ENCODE data around the gene DCN.

The DCN gene

DNA sequence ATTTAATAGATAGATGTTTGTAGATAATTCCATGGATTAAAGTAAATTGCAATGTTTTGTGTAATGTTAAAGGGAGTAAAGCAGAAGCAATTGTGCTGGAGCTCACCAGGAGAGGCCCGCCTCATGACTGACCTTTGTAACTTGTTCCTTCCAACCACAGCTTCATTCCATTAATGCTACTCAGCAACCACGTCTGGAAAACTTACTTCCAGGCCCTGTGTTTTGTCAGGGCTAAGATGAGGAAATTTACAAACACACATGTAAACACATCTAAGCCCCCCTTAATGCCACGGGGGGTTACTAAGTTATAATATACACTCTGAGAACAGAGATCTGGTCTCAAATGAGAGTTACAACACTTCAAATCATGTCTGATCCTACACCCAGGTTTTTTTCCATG lies 83.7 kb downstream of the DCN start:
- Histone ChIP-seq H3K27me3 (ENCODE audit: control insufficient read depth in 1 of 2, insufficient read depth in 2 of 2, low read length in 2 of 2) (no peaks in the 10 kb centered on the region), H3K9ac (ENCODE audit: low read length) (no peak overlapping the region), H3K36me3 (ENCODE audit: insufficient read depth, low read length) (no peaks in the 10 kb centered on the region), H3K9me3 (ENCODE audit: low read length) (no peaks in the 10 kb centered on the region), H3K4me1 (ENCODE audit: insufficient read depth, low read length) (peaks cover 6% of the 10 kb centered on the region), H3K4me3 (ENCODE audit: low read depth in 1 of 2, low read length in 2 of 2) (no peak overlapping the region), H3K27ac (ENCODE audit: low read depth, low read length) (no peak overlapping the region)

DNA sequence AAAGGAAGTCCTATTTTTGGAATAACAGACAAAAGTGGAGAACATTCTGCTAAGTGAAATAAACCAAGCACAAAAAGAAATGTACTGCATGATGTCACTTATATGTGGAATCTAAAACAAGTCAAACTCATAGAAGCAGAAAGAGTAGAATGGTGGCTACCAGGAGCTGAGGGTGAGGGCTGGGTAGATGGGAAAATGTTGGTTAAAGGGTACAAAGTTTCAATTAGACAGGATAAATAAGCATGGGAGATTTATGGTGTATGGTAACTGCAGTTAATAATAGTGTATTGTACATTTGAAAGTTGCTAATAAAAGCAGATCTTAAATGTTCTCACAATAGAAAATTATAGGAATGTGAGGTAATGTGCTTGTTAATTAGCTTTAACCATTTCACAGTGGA lies 84.2 kb downstream of the DCN start:
- Histone ChIP-seq H3K4me3 (ENCODE audit: low read depth in 1 of 2, low read length in 2 of 2) (no peak overlapping the region), H3K9me3 (ENCODE audit: low read length) (no peaks in the 10 kb centered on the region), H3K9ac (ENCODE audit: low read length) (no peak overlapping the region), H3K36me3 (ENCODE audit: insufficient read depth, low read length) (no peaks in the 10 kb centered on the region), H3K27ac (ENCODE audit: low read depth, low read length) (no peak overlapping the region), H3K27me3 (ENCODE audit: control insufficient read depth in 1 of 2, insufficient read depth in 2 of 2, low read length in 2 of 2) (no peaks in the 10 kb centered on the region), H3K4me1 (ENCODE audit: insufficient read depth, low read length) (peaks cover 6% of the 10 kb centered on the region)

DNA sequence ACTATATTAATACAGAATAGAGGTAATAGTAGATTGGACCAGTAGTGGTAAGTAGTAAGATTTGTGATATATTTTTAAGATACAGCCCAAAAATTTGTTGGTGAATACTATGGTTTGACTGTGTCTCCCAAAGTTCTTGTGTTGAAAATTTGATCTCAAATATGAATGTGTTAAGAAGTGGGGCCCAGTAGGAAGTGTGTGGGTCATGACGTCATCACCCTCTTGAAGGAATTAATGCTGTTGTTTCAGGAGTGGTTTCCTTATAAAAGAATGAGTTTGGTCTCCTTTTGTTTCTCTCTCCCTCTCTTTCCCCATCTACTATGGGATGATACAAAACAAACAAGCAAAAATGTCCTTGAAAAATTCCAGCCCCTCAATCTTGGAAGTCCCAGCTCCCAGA lies 87.7 kb downstream of the DCN start:
- Histone ChIP-seq H3K9me3 (ENCODE audit: low read length) (no peaks in the 10 kb centered on the region), H3K4me1 (ENCODE audit: insufficient read depth, low read length) (peaks cover 6% of the 10 kb centered on the region), H3K9ac (ENCODE audit: low read length) (no peak overlapping the region), H3K27ac (ENCODE audit: low read depth, low read length) (no peak overlapping the region), H3K27me3 (ENCODE audit: control insufficient read depth in 1 of 2, insufficient read depth in 2 of 2, low read length in 2 of 2) (no peaks in the 10 kb centered on the region), H3K36me3 (ENCODE audit: insufficient read depth, low read length) (no peaks in the 10 kb centered on the region), H3K4me3 (ENCODE audit: low read depth in 1 of 2, low read length in 2 of 2) (no peak overlapping the region)

DNA sequence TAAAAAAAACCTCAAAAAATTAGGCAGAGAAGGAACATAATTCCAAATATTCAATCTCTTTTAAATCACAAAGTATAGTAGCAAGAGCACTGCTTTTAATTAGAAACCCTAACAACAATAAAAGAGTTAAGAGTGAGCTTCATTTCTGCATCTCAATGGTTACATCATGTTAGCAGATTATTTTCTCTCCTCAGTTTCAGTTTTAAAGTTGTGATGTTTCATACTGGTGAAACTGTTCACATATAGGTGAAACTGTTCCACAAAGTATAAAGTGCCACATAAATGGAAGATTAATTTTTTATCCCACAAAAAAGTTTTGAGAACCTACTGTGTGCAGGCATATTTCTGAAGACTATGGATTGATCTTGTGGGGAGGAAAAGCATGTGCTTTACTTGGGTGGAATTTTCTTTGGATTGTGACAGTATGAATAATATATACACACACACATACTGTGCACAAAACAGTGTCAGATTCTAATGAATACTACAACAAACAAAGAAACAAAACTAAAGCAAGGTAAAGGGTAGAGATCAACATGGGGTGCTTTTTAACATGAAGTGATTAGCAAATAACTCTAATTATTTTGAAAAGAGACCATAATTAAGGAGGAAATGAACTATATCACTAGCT lies 88.5 kb downstream of the DCN start:
- H3K4me3 ChIP-seq (ENCODE audit: low read depth in 1 of 2, low read length in 2 of 2), result no peak overlapping the region

DNA sequence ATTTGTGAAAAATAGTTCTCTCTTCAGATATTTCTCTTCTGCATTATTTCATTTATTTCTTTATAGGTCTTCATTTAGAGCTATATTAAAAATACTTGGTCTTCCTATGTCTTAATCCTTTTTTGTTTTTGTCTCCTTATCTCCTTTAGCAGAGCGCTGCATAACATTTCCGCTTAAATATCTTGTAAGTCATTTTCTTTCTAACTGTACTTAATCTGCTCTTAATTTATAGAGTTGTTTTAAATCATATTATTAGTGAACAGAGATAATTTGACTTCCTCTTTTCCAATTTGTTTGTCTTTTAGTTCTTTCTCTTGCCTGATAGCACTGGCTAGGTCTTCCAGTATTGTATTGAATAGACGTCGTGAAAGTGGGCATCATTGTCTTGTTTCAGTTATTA lies 89.3 kb downstream of the DCN start:
- Histone ChIP-seq H3K9me3 (ENCODE audit: low read length) (no peaks in the 10 kb centered on the region), H3K9ac (ENCODE audit: low read length) (no peak overlapping the region), H3K27ac (ENCODE audit: low read depth, low read length) (no peak overlapping the region), H3K4me3 (ENCODE audit: low read depth in 1 of 2, low read length in 2 of 2) (no peak overlapping the region), H3K36me3 (ENCODE audit: insufficient read depth, low read length) (no peaks in the 10 kb centered on the region), H3K27me3 (ENCODE audit: control insufficient read depth in 1 of 2, insufficient read depth in 2 of 2, low read length in 2 of 2) (no peaks in the 10 kb centered on the region), H3K4me1 (ENCODE audit: insufficient read depth, low read length) (no peaks in the 10 kb centered on the region)

More for the DNA sequence above, 88.5 kb downstream of the DCN start:
- H3K9me3 ChIP-seq (ENCODE audit: low read length), result no peaks in the 10 kb centered on the region
- H3K36me3 ChIP-seq (ENCODE audit: insufficient read depth, low read length), result no peaks in the 10 kb centered on the region
- no peaks in the 10 kb centered on the region for H3K27me3 ChIP-seq (ENCODE audit: control insufficient read depth in 1 of 2, insufficient read depth in 2 of 2, low read length in 2 of 2)
- no peak overlapping the region for H3K27ac ChIP-seq (ENCODE audit: low read depth, low read length)
- H3K9ac ChIP-seq (ENCODE audit: low read length), result no peak overlapping the region
- H3K4me1 ChIP-seq (ENCODE audit: insufficient read depth, low read length), result peaks cover 4% of the 10 kb centered on the region

DNA sequence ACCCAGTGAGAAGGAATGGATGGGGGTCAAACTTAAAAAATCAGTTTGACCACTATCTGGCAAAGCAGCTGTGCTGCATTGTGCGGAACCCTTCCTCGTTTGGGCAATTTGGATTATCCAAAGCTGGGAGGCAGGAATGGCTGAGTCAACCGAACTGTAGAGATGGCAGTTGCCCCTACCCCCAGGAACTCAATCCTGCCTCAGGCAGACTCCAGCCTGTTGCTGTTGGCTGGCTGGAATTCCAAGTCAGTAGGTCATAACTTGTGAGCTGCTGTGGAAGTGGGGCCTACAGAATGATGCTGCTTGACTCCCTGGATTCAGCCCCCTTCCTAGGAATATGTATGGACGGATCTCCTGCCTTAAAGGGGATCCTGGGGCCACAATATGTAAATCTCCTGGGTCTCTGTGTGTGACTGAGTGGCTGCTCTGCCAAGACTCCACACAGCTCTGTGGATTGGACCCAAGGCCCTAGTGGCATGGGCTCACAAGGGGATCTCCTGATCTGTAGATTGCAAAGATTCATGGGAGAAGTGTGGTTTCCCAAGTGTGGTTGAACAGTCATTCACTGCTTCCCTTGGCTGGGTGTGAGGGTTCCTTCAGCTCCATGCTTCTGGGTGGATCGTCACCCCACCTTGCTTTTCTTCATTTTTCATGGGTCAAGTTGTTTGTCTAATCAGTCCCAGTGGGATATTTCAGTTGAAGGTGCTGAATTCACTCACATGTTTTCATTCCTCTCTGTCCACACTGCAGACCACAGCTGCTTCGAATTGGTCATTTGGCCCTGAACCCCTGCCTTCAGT lies 90.5 kb downstream of the DCN start:
- no peaks in the 10 kb centered on the region for H3K4me1 ChIP-seq (ENCODE audit: insufficient read depth, low read length)
- no peak overlapping the region for H3K4me3 ChIP-seq (ENCODE audit: low read depth in 1 of 2, low read length in 2 of 2)
- no peak overlapping the region for H3K27ac ChIP-seq (ENCODE audit: low read depth, low read length)
- H3K9me3 ChIP-seq (ENCODE audit: low read length), result no peaks in the 10 kb centered on the region
- no peaks in the 10 kb centered on the region for H3K27me3 ChIP-seq (ENCODE audit: control insufficient read depth in 1 of 2, insufficient read depth in 2 of 2, low read length in 2 of 2)
- no peak overlapping the region for H3K9ac ChIP-seq (ENCODE audit: low read length)
- no peaks in the 10 kb centered on the region for H3K36me3 ChIP-seq (ENCODE audit: insufficient read depth, low read length)

All from muscle layer of colon (tissue), 2 donors.